Measurements from ENCODE around the gene GBX1.

GRCh38 chr7:151195616-151196450 is 28.3 kb upstream of the GBX1 start:
- TF ChIP-seq, protein P1, sequence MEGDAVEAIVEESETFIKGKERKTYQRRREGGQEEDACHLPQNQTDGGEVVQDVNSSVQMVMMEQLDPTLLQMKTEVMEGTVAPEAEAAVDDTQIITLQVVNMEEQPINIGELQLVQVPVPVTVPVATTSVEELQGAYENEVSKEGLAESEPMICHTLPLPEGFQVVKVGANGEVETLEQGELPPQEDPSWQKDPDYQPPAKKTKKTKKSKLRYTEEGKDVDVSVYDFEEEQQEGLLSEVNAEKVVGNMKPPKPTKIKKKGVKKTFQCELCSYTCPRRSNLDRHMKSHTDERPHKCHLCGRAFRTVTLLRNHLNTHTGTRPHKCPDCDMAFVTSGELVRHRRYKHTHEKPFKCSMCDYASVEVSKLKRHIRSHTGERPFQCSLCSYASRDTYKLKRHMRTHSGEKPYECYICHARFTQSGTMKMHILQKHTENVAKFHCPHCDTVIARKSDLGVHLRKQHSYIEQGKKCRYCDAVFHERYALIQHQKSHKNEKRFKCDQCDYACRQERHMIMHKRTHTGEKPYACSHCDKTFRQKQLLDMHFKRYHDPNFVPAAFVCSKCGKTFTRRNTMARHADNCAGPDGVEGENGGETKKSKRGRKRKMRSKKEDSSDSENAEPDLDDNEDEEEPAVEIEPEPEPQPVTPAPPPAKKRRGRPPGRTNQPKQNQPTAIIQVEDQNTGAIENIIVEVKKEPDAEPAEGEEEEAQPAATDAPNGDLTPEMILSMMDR (IDR thresholded peaks at IDR 0.05) = no peak
- TF ChIP-seq ZFX (IDR thresholded peaks at IDR 0.05; ENCODE audit: borderline replicate concordance) = no peak
